ENCODE data around the gene MZF1. TPM values are rescaled to one million over a fixed set of nuclear protein-coding genes. Genes with fewer than 3 reads are reported as not detected.

MZF1 gene
- total and polyA plus RNA-seq, 9 of the 15 experiments (the other 6 are each of a cell fraction or from before 2014, with no cell fraction given), result 0.31 to 29.3 (median 11.5) TPM

DNA sequence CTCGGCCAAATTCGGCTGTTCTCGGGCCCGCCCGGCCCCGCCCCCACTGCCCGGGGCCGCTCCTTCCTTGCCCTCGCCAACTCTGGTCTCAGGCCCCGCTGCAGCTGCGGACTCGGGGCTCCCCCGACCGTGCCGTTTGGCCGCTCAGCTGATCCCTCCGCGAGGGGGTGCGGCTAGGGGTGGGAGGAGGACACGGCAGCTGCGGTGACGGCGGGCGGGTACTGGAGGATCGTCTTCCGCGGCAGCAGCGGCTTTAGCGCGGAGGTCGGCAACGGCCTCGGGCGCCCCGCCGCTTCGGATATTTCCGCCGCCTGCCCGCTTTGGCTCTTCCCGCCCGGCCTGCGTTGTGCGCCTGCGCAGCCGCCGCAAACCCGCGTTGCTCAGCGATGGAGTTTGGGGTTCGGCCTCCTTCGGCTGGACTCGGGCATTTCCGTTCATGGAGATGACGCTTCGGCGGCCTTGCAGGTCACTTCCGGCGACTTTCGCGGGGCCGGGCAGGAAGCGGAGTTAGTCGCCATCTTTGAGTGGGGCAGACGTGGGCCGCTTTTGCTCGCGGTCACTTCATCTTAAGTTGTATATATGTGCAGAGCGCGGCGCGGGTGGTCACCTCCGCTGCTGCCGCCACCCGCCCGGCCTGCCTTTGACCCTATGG, 14.4 kb downstream of the MZF1 start (continued):
- no peak for TF ChIP-seq SREBF2 (CRISPR knock-in tag; IDR thresholded peaks at IDR 0.05)
- no peak for TF ChIP-seq ZEB2 (IDR thresholded peaks at IDR 0.05)
- TF ChIP-seq, protein P1, sequence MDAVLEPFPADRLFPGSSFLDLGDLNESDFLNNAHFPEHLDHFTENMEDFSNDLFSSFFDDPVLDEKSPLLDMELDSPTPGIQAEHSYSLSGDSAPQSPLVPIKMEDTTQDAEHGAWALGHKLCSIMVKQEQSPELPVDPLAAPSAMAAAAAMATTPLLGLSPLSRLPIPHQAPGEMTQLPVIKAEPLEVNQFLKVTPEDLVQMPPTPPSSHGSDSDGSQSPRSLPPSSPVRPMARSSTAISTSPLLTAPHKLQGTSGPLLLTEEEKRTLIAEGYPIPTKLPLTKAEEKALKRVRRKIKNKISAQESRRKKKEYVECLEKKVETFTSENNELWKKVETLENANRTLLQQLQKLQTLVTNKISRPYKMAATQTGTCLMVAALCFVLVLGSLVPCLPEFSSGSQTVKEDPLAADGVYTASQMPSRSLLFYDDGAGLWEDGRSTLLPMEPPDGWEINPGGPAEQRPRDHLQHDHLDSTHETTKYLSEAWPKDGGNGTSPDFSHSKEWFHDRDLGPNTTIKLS (IDR thresholded peaks at IDR 0.05; ENCODE audit: borderline replicate concordance, low read depth), result no peak
- TF ChIP-seq SMARCE1 (IDR thresholded peaks at IDR 0.05), result no peak
- TF ChIP-seq ZC3H4 (CRISPR knock-in tag; IDR thresholded peaks at IDR 0.05; ENCODE audit: borderline replicate concordance), result no peak
- TF ChIP-seq MAFK (IDR thresholded peaks at IDR 0.05; ENCODE audit: low read length), result no peak
- TF ChIP-seq, protein P2, sequence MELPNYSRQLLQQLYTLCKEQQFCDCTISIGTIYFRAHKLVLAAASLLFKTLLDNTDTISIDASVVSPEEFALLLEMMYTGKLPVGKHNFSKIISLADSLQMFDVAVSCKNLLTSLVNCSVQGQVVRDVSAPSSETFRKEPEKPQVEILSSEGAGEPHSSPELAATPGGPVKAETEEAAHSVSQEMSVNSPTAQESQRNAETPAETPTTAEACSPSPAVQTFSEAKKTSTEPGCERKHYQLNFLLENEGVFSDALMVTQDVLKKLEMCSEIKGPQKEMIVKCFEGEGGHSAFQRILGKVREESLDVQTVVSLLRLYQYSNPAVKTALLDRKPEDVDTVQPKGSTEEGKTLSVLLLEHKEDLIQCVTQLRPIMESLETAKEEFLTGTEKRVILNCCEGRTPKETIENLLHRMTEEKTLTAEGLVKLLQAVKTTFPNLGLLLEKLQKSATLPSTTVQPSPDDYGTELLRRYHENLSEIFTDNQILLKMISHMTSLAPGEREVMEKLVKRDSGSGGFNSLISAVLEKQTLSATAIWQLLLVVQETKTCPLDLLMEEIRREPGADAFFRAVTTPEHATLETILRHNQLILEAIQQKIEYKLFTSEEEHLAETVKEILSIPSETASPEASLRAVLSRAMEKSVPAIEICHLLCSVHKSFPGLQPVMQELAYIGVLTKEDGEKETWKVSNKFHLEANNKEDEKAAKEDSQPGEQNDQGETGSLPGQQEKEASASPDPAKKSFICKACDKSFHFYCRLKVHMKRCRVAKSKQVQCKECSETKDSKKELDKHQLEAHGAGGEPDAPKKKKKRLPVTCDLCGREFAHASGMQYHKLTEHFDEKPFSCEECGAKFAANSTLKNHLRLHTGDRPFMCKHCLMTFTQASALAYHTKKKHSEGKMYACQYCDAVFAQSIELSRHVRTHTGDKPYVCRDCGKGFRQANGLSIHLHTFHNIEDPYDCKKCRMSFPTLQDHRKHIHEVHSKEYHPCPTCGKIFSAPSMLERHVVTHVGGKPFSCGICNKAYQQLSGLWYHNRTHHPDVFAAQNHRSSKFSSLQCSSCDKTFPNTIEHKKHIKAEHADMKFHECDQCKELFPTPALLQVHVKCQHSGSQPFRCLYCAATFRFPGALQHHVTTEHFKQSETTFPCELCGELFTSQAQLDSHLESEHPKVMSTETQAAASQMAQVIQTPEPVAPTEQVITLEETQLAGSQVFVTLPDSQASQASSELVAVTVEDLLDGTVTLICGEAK (IDR thresholded peaks at IDR 0.05), result peak; percentile 84
- TF ChIP-seq, protein P2 (CRISPR knock-in tag; IDR thresholded peaks at IDR 0.05), result no peak
- no peak for TF ChIP-seq HDAC2 (IDR thresholded peaks at IDR 0.05)
- no peak for TF ChIP-seq CSDE1 (IDR thresholded peaks at IDR 0.05)
- TF ChIP-seq ZNF75A (CRISPR knock-in tag; IDR thresholded peaks at IDR 0.05), result no peak
- TF ChIP-seq CBX5 (IDR thresholded peaks at IDR 0.05; ENCODE audit: borderline replicate concordance, low read depth), result no peak
- TF ChIP-seq PML (IDR thresholded peaks at IDR 0.05; ENCODE audit: low read length), result no peak; the same call in 1 of the 2 replicates
- TF ChIP-seq, protein P3, sequence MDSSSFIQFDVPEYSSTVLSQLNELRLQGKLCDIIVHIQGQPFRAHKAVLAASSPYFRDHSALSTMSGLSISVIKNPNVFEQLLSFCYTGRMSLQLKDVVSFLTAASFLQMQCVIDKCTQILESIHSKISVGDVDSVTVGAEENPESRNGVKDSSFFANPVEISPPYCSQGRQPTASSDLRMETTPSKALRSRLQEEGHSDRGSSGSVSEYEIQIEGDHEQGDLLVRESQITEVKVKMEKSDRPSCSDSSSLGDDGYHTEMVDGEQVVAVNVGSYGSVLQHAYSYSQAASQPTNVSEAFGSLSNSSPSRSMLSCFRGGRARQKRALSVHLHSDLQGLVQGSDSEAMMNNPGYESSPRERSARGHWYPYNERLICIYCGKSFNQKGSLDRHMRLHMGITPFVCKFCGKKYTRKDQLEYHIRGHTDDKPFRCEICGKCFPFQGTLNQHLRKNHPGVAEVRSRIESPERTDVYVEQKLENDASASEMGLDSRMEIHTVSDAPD (CRISPR knock-in tag; IDR thresholded peaks at IDR 0.05), result no peak
- TF ChIP-seq, protein P4, sequence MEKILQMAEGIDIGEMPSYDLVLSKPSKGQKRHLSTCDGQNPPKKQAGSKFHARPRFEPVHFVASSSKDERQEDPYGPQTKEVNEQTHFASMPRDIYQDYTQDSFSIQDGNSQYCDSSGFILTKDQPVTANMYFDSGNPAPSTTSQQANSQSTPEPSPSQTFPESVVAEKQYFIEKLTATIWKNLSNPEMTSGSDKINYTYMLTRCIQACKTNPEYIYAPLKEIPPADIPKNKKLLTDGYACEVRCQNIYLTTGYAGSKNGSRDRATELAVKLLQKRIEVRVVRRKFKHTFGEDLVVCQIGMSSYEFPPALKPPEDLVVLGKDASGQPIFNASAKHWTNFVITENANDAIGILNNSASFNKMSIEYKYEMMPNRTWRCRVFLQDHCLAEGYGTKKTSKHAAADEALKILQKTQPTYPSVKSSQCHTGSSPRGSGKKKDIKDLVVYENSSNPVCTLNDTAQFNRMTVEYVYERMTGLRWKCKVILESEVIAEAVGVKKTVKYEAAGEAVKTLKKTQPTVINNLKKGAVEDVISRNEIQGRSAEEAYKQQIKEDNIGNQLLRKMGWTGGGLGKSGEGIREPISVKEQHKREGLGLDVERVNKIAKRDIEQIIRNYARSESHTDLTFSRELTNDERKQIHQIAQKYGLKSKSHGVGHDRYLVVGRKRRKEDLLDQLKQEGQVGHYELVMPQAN (IDR thresholded peaks at IDR 0.05; ENCODE audit: borderline replicate concordance), result no peak
- no peak for TF ChIP-seq PTRF (tag; IDR thresholded peaks at IDR 0.05)

Measured in K562 (cell line).